ENCODE results near the gene LY6G5C.
A peak's percentile ranks its signal among the peaks of the same experiment; 100 is the strongest.

The LY6G5C gene

GRCh38 chr6:31680226-31681134, at the start of gene LY6G5C:
TSS of gene LY6G5C (minus strand) at chr6:31681067. CDS start at chr6:31680373, 694 bp downstream.
- DNase-seq, result peak; percentile 78

GRCh38 chr6:31729979-31730630, 49.2 kb upstream of the LY6G5C start:
- DNase-seq, result peak; percentile 76

- DNase-seq, result peak; percentile 83
Observed at GRCh38 chr6:31729515-31729978, 48.7 kb upstream of the LY6G5C start.

GRCh38 chr6:31728767-31729514, 48.1 kb upstream of the LY6G5C start, which contains the start of gene DDAH2:
TSS of gene DDAH2 (minus strand) at chr6:31729299. CDS start at chr6:31729161, 138 bp downstream.
- DNase-seq, result no peak

- no peak for DNase-seq
Observed at GRCh38 chr6:31727717-31728671, 47.1 kb upstream of the LY6G5C start.

- peak; percentile 79 for DNase-seq
Observed at GRCh38 chr6:31727034-31727716, 46.3 kb upstream of the LY6G5C start.

GRCh38 chr6:31725502-31726350, 44.9 kb upstream of the LY6G5C start:
- DNase-seq, result no peak

GRCh38 chr6:31723980-31724691, 43.3 kb upstream of the LY6G5C start:
- no peak for DNase-seq

GRCh38 chr6:31723245-31723979, 42.5 kb upstream of the LY6G5C start, which contains the start of gene MPIG6B:
TSS of gene MPIG6B (plus strand) at chr6:31723373. CDS start at chr6:31723384, 11 bp downstream.
- no peak for DNase-seq

- DNase-seq, result no peak
Observed at GRCh38 chr6:31722173-31722572, 41.3 kb upstream of the LY6G5C start.

GRCh38 chr6:31721351-31722020, 40.6 kb upstream of the LY6G5C start, which contains the start of gene LY6G6C:
TSS of gene LY6G6C (minus strand) at chr6:31721746. CDS start at chr6:31721679, 67 bp downstream.
- DNase-seq, result no peak

GRCh38 chr6:31720196-31720770, 39.4 kb upstream of the LY6G5C start:
- no peak for DNase-seq

- no peak for DNase-seq
Observed at GRCh38 chr6:31719001-31719400, 38.1 kb upstream of the LY6G5C start.

GRCh38 chr6:31718265-31718664, 37.4 kb upstream of the LY6G5C start:
- DNase-seq, result no peak

GRCh38 chr6:31717499-31718222, 36.8 kb upstream of the LY6G5C start:
- DNase-seq, result no peak

GRCh38 chr6:31715022-31715958, 34.4 kb upstream of the LY6G5C start, which contains the start of gene LY6G6D:
TSS of gene LY6G6D (plus strand) at chr6:31715348. CDS start at chr6:31715356, 8 bp downstream.
- DNase-seq, result no peak

Measured in CD4-positive, alpha-beta T cell treated with Interleukin-15 for 1 hour (primary cell).